ENCODE results near the gene ALOX5.

GRCh38 chr10:45354261-45354660 is 19.8 kb upstream of the ALOX5 start:
- TF ChIP-seq CTCF (IDR thresholded peaks at IDR 0.05) (no peak), POLR2A (IDR thresholded peaks at IDR 0.05) (no peak), EP300 (IDR thresholded peaks at IDR 0.05) (no peak), POLR2AphosphoS5 (IDR thresholded peaks at IDR 0.05) (no peak)
